Osteocyte (in vitro differentiated cells): ENCODE measurements around the gene PKIB. TPM values are rescaled to one million over a fixed set of nuclear protein-coding genes. Genes with fewer than 3 reads are reported as not detected.

Experiments used
- DNase-seq: peaks from one replicate; pipeline ENCODE4 v3.0.0; 2021; ENCODE audit warnings: mixed read lengths; ENCODE audit not compliant: unreplicated experiment; ENCODE audit errors: extremely low spot score
- H3K27ac Mint-ChIP-seq: one replicate; pipeline ENCODE4 v1.8.0; 2021; ENCODE audit warnings: mild to moderate bottlenecking, mixed read lengths; ENCODE audit not compliant: unreplicated experiment
- H3K27me3 Mint-ChIP-seq: one replicate; pipeline ENCODE4 v1.8.0; 2021; ENCODE audit warnings: mixed read lengths; ENCODE audit not compliant: unreplicated experiment
- H3K36me3 Mint-ChIP-seq: one replicate; pipeline ENCODE4 v1.8.0; 2021; ENCODE audit warnings: mixed read lengths; ENCODE audit not compliant: unreplicated experiment
- H3K4me1 Mint-ChIP-seq: one replicate; pipeline ENCODE4 v1.8.0; 2021; ENCODE audit warnings: mixed read lengths; ENCODE audit not compliant: unreplicated experiment
- H3K4me3 Mint-ChIP-seq: one replicate; pipeline ENCODE4 v1.8.0; 2021; ENCODE audit warnings: mild to moderate bottlenecking, moderate library complexity, mixed read lengths; ENCODE audit not compliant: unreplicated experiment
- H3K9me3 Mint-ChIP-seq: one replicate; pipeline ENCODE4 v1.8.0; 2021; ENCODE audit warnings: mixed read lengths; ENCODE audit not compliant: unreplicated experiment
- CTCF ChIP-seq: fragments of 200-600 bp; sonication (generic); IDR thresholded peaks from 2 replicates; pipeline ENCODE4 v1.5.0; 2021; ENCODE audit warnings: antibody characterized with exemption, mild to moderate bottlenecking, moderate library complexity
- total RNA-seq: library from RNA; stranded (reverse); gene quantifications from 2 replicates; pipeline ENCODE4 v1.2.1, GENCODE V29; 2021

PKIB gene
- total RNA-seq, 1 donor from 2014 or later = 35.0 TPM

GRCh38 chr6:122718616-122719015, 108.4 kb downstream of the PKIB start:
- H3K27me3 Mint-ChIP-seq = no peaks in the 10 kb centered on the region
- no peaks in the 10 kb centered on the region for H3K9me3 Mint-ChIP-seq
- no peak overlapping the region for H3K4me3 Mint-ChIP-seq
- no peak for TF ChIP-seq CTCF
- H3K36me3 Mint-ChIP-seq = peaks cover 6% of the 10 kb centered on the region
- DNase-seq = no peak
- no peak overlapping the region for H3K27ac Mint-ChIP-seq
- H3K4me1 Mint-ChIP-seq = peaks cover 6% of the 10 kb centered on the region

GRCh38 chr6:122719176-122719575, 109.0 kb downstream of the PKIB start:
- peaks cover 6% of the 10 kb centered on the region for H3K36me3 Mint-ChIP-seq
- H3K4me1 Mint-ChIP-seq = peaks cover 5% of the 10 kb centered on the region
- no peaks in the 10 kb centered on the region for H3K9me3 Mint-ChIP-seq
- H3K27ac Mint-ChIP-seq = no peak overlapping the region
- no peak for DNase-seq
- H3K4me3 Mint-ChIP-seq = no peak overlapping the region
- no peak for TF ChIP-seq CTCF
- H3K27me3 Mint-ChIP-seq = no peaks in the 10 kb centered on the region

DNA sequence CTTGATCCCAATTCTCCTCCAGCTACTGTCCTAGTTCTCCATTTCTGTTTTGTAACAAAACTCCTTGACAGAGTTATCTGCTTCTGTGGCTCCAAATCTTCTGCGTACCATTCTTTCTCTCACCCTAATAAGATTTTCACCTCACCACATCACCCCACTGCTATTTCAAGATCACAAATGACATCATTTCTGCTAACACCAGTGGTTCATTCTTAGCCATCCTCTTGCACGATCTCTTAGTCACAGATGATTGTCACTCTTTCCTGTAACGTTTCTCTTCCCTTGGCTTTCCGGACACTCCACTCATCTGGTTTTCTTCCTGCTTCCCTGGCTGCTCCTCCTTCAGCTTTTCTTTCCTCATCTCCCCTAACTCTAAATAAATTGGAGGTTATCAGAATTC, 112.5 kb downstream of the PKIB start:
- no peak for DNase-seq

GRCh38 chr6:122726649-122727048, 116.4 kb downstream of the PKIB start:
- Mint-ChIP-seq H3K27me3 (no peaks in the 10 kb centered on the region), H3K9me3 (no peaks in the 10 kb centered on the region), H3K4me3 (no peak overlapping the region), H3K27ac (no peak overlapping the region), H3K4me1 (no peaks in the 10 kb centered on the region), H3K36me3 (no peaks in the 10 kb centered on the region)
- DNase-seq = no peak
- TF ChIP-seq CTCF = peak; percentile 54

More for the DNA sequence above, 112.5 kb downstream of the PKIB start:
- Mint-ChIP-seq H3K4me1 (no peaks in the 10 kb centered on the region), H3K27me3 (no peaks in the 10 kb centered on the region), H3K36me3 (peaks cover 6% of the 10 kb centered on the region), H3K9me3 (no peaks in the 10 kb centered on the region), H3K27ac (no peak overlapping the region), H3K4me3 (no peak overlapping the region)
- no peak for TF ChIP-seq CTCF

DNA sequence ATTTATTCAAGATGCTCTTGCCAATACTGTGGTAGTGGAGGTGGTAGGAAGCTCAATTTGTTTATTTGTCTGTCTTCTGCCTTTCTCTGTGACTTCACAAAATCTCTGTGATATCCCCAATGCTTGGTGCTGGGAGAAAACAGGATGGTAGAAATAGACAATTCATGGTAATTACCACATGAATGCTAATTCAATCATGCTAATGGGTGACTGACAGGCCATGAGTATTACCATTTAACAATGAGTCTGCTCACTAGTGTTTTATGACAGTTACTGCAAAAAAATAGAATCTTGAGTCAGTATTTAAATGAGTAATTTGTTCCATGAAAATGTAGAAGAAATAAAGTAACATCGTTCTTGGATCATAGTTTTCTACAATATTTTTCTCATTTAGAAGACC, 117.0 kb downstream of the PKIB start:
- H3K36me3 Mint-ChIP-seq = no peaks in the 10 kb centered on the region

More for the DNA sequence above, 117.0 kb downstream of the PKIB start:
- no peak overlapping the region for H3K27ac Mint-ChIP-seq
- no peak overlapping the region for H3K4me3 Mint-ChIP-seq
- no peaks in the 10 kb centered on the region for H3K4me1 Mint-ChIP-seq
- no peak for DNase-seq
- no peak for TF ChIP-seq CTCF
- H3K27me3 Mint-ChIP-seq = peaks cover 1% of the 10 kb centered on the region
- no peaks in the 10 kb centered on the region for H3K9me3 Mint-ChIP-seq
